ENCODE results near the gene AOAH. TPM values are rescaled to one million over a fixed set of nuclear protein-coding genes. Genes with fewer than 3 reads are reported as not detected.
"Not testable (repeated sequence)": the region's sequence is repeated elsewhere in the genome, so short reads cannot be mapped to it uniquely, and the experiment has no call there.

The AOAH gene
- polyA plus RNA-seq, 4 donors, result 2.4 to 3.4 (median 2.8) TPM

DNA sequence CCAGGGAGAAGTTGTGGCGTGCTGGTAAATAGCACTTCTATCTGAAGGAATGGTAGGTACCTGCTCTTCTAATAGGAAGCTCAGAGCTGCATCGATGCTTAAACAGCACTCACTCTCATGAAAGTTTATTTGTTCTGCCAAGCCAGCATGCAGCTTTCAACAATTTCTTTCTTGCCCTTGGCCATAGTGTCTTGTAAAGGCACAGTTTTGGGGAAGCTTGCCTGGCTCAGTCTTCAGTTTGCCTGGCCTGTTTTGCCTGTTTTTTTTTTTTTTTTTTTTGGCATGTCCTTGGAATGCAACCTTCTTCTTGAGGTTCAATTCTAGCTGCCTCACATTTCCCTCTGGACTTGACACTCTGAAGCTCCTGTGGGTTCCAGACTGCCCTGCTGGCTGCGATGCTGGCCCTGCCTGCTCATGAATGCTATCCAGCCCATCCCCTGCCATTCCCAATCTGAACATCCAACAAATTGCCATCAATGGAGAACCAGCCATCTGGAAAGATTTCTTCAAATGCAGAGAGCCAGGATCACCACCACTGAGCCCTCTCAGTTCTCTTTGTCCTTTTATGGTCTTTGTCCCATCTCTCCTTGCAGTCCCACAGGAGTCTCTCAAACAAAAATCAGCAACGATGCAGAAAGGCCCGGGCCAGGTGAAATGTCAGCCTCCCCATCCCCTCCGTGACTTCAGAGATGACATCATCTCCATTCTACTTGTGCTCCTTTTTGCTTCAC lies 200.8 kb downstream of the AOAH start:
- no peak for DNase-seq (ENCODE audit: low read depth in 4 of 4, low spot score in 3 of 4)

GRCh38 chr7:36522453-36523007 lies 201.8 kb downstream of the AOAH start:
- DNase-seq (ENCODE audit: low read depth in 4 of 4, low spot score in 3 of 4), result no peak

DNA sequence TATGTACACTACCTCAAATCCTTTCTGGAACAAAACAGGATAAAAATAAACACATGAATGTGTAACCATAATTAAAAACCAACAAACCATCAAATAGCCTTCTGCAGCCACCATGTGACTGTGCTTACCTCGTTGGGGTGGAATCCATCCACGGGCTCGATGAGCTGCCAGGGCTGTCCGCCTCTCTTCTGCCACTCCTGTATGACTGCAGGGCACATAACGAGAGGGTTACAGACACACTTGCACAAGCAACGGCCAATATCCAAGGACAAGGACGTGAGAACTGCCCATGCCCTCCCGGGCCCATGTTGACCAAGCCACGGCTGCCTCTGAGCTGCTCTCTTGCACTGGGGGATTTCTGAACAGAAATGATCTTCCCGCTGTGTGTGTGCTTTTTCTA lies 202.4 kb downstream of the AOAH start:
- DNase-seq (ENCODE audit: low read depth in 4 of 4, low spot score in 3 of 4), result no peak

GRCh38 chr7:36521133-36521532 lies 203.2 kb downstream of the AOAH start:
- DNase-seq (ENCODE audit: low read depth in 4 of 4, low spot score in 3 of 4), result no peak

DNA sequence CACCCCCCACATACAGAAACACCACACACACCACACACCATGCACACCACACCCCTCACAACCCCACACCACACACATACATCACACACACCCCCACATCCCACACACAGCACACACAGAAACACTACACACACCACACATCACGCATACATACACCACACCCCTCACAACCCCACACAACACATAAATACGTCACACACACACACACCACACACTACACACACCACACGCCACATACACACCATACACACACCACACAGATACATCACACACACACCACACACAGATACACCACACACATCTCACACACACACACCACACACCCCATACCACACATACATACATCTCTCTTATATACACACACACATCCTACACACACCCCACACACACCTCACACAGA lies 208.4 kb downstream of the AOAH start:
- DNase-seq (ENCODE audit: low read depth in 4 of 4, low spot score in 3 of 4), result no peak

GRCh38 chr7:36514289-36515243 lies 209.7 kb downstream of the AOAH start:
- DNase-seq (ENCODE audit: low read depth in 4 of 4, low spot score in 3 of 4), result no peak

DNA sequence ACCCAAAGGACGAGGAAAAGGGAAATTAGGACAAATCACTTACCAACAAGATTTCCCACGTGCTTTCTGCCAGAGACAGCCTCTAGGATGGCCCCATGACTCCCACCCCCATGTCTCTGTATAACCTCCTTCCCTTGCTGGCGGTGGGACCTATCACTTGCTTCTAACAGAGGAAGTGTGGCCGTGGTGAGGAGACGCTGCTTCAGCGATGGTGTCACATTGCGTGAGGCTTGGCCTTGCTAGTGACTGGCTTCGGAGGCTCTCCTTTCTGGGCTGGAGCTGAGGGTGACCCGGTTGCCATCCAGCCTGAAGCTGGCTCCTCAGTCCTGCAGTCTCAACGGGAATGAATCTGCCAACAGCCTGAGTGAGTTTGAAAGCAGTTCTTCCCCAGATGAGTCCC lies 210.9 kb downstream of the AOAH start:
- DNase-seq (ENCODE audit: low read depth in 4 of 4, low spot score in 3 of 4), result no peak

DNA sequence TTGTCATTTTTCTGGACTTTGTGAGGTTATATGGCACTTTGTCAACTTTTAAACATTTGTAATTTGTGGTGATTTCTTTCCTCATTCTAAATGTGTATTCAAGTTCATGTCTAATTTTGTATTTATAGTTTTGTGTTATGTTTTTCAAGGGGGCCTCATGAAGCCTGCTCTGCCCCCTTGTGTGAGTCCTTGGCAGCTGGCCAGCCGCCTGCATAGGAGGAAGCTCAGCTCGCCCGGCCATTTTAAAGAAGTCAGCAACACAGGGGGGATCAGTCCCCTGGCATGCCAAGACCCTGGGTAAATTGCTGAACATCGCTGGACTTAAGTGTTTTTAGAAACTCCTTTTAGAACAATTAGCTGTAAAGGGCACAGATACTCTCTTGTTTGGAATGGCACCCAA lies 211.7 kb downstream of the AOAH start:
- DNase-seq (ENCODE audit: low read depth in 4 of 4, low spot score in 3 of 4), result no peak

- DNase-seq (ENCODE audit: low read depth in 4 of 4, low spot score in 3 of 4), result no peak
Measured at GRCh38 chr7:36509962-36510361, 214.3 kb downstream of the AOAH start.

- DNase-seq (ENCODE audit: low read depth in 4 of 4, low spot score in 3 of 4), result no peak
Measured at GRCh38 chr7:36507475-36508440, 216.5 kb downstream of the AOAH start.

DNA sequence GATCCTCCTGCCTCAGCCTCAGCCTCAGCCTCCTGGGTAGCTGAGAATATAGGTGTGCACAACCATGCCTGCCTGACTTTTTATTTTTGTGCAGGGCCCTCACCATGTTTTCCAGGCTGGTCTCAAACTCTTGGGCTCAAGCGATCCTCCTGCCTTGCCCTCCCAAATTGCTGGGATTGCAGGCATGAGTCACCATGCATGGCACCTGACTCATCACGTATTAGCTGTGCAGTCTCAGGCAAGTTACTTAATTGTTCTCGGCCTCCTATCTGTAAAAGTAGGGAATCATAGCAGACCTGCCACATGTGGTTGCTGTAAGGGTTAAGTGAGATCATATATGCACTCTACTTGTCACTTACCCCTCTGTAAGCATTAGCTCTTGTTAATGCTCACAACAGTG lies 217.5 kb downstream of the AOAH start:
- DNase-seq (ENCODE audit: low read depth in 4 of 4, low spot score in 3 of 4), result no peak

- no peak for DNase-seq (ENCODE audit: low read depth in 4 of 4, low spot score in 3 of 4)
Measured at GRCh38 chr7:36506130-36506798, 218.0 kb downstream of the AOAH start.

- not testable (repeated sequence) for DNase-seq (ENCODE audit: low read depth in 4 of 4, low spot score in 3 of 4)
Measured at GRCh38 chr7:36504617-36505016, 219.7 kb downstream of the AOAH start.

GRCh38 chr7:36504216-36504615 lies 220.1 kb downstream of the AOAH start:
- not testable (repeated sequence) for DNase-seq (ENCODE audit: low read depth in 4 of 4, low spot score in 3 of 4)

GRCh38 chr7:36497775-36498174 lies 226.5 kb downstream of the AOAH start:
- DNase-seq (ENCODE audit: low read depth in 4 of 4, low spot score in 3 of 4), result no peak

GRCh38 chr7:36497176-36497575 lies 227.1 kb downstream of the AOAH start:
- DNase-seq (ENCODE audit: low read depth in 4 of 4, low spot score in 3 of 4), result not testable (repeated sequence)

DNA sequence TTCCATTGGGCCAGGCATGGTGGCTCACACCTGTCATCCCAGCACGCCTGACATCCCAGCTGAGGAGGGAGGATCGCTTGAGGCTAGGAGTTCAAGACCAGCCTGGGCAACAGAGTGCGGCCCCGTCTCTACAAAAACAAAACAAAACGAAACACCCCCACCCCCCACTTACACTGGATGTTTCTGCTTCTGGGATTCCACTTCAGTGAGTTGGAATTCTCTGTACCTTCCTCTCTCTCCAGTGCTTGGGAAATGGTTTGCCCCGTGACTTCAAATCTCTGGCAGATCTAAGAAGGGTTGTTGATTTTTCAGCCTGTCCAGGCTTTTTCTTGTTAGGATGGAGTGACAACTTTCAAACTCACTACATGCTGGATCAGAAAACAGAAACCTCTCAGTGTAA lies 227.7 kb downstream of the AOAH start:
- no peak for DNase-seq (ENCODE audit: low read depth in 4 of 4, low spot score in 3 of 4)

DNA sequence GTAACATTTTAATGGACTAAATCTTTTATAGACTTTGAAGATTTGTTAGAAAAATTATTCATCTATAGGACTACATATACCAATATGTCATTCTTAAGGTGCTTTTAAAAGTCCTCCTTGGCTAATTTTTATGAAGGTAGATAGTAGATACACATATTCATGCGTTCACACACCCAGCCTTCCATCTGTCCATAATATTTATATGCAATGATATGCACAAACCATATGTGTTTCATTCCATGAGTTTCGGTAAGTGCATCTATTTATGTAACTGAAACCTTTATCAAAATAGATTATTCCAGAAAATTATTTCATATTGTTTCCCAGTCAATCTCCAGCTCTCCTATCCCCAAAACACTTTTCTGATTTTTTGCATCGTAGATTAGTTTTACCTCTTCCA lies 233.0 kb downstream of the AOAH start:
- no peak for DNase-seq (ENCODE audit: low read depth in 4 of 4, low spot score in 3 of 4)

DNA sequence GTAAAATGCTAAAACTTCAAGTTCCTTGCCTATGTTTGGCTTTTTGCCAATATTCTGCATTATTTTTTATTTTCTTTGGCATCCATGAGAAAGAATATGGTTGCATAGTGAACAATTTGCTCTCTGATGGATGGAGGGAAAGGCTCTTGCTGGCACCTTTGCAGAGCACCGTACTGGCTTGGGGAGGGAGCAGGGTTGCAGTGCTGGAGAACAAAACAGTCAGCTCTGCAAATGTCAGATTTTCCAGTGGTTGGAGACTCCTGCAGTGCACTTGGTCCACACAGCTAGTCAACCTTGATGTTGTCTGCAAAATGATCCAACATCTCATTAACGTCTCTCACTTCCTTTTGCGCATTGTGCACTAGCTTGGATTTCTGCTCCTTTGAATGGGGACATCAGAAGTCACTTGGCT lies 233.9 kb downstream of the AOAH start:
- no peak for DNase-seq (ENCODE audit: low read depth in 4 of 4, low spot score in 3 of 4)

DNA sequence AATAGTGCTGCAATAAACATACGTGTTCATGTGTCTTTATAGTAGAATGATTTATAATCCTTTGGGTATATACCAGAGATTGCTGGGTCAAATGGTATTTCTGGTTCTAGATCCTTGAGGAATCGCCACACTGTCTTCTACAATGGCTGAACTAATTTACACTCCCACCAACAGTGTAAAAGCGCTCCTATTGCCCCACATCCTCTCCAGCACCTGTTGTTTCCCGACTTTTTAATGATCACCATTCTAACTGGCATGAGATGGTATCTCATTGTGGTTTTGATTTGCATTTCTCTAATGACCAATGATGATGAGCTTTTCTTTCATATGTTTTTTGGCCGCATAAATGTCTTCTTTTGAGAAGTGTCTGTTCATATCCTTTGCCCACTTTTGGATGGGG lies 235.6 kb downstream of the AOAH start:
- DNase-seq (ENCODE audit: low read depth in 4 of 4, low spot score in 3 of 4), result not testable (repeated sequence)

All from left renal pelvis (tissue), 4 donors.